ENCODE measurements around the gene DGUOK.
A peak's percentile ranks its signal among the peaks of the same experiment; 100 is the strongest.
"Not testable (repeated sequence)": the region's sequence is repeated elsewhere in the genome, so short reads cannot be mapped to it uniquely, and the experiment has no call there.

DGUOK gene

DNA sequence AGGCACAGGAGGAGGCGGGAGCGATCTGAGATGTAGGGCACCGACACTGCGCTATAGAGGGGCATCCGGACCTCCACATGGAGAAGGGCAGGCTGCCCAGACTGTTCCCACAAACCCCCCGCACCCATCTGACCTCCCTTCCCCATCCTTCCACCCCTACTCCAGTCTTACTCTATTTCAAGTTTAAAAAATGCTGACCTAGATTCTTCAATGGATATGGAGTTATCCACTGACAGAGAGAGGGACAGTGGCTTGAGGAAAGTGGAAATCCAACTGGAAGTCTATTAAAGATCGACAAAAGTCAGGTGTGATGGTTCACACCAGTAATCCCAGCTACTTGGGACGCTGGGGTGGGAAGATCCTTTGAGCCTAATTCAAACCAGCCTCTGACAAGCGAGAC, 5.1 kb upstream of the DGUOK start:
- DNase-seq (ENCODE audit: low spot score), result no peak

DNA sequence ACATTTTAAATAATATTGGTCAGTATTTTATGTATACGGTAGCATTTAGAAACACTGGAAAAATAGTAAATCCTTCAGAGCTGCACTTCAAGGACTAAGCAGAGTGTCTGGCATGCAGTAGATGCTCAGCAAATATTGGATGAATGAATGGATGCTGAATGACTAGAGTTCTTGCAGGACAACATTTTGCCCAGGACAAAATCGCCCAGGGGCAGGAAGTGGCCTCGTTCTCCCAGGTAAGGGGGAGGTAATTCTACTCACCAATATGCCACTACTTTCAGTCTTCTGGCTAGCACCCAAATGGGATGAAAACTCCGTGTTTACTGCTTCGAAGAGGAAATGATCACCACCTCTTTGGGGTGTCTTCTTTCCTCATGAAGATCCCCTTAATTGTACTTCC, 4.0 kb upstream of the DGUOK start:
- no peak for DNase-seq (ENCODE audit: low spot score)

DNA sequence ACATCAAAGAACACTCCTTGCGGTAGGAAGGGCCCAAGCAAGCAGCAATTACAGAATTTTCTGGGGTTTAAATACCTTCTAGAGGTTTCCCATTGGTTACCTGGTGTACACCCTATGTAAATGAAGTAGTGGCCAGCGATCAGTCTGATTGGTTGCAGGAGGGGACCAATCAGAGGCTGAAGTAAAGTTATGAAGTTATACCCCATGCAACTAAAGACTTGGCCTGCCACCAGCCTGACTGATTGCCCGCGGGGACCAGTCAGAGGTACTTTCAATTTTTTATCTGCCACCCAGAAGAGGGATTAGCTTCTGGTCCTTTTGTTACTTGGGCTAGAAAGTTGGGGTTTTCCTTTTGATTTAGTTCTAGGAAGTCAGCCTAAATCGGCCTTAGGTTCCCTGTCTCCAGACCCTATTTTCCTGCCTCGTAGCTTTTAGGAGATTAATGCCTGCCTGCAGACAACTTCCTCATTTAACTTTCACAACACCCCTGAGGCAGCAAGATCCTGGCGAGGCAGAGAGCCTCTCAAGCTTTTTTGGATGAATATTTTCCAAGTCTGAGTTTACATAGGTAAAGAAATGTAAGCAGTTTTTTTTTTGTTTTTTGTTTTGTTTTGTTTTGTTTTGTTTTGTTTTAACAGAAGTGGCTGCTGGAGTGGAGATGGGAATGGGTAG, 1.5 kb upstream of the DGUOK start:
- DNase-seq (ENCODE audit: low spot score), result peak; percentile 50

DNA sequence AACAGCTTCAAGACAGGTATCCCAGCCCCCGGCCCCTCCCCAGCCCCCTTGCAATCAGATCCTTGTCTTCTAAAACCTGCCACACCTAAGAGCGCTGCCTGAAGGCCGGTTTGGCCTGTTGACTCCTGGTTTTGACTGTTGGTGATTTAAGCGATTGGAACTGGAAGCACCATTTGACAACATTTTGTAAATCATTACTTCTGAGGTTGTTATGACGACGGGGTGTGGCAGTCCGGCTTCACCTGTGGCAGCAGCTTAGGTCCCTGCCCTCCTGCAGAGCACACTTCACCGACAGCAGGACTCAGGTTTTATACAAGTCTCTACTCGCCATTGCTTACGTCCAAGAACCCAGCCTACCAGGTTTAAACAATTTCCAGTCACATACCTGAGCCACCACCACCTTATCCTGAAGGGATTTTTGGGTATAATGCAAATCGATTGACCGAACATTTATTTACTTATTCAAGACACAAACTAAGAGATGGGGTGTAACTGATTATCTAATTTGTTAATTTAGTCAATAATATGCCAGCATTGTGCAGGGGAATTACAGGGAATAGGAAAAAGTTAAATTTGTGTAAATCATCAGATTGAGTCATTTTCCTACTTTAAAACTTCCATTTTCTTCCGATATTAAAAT, 707 bp upstream of the DGUOK start:
- peak; percentile 85 for DNase-seq (ENCODE audit: low spot score)

- no peak for DNase-seq (ENCODE audit: low spot score)
Observed at GRCh38 chr2:73927344-73927743, 664 bp downstream of the DGUOK start.

GRCh38 chr2:73928963-73929347, 2.3 kb downstream of the DGUOK start:
- DNase-seq (ENCODE audit: low spot score), result no peak

GRCh38 chr2:73930386-73930785, 3.7 kb downstream of the DGUOK start:
- DNase-seq (ENCODE audit: low spot score), result no peak

GRCh38 chr2:73931531-73932500, 5.1 kb downstream of the DGUOK start:
- DNase-seq (ENCODE audit: low spot score), result no peak

GRCh38 chr2:73933194-73933593, 6.5 kb downstream of the DGUOK start:
- no peak for DNase-seq (ENCODE audit: low spot score)

DNA sequence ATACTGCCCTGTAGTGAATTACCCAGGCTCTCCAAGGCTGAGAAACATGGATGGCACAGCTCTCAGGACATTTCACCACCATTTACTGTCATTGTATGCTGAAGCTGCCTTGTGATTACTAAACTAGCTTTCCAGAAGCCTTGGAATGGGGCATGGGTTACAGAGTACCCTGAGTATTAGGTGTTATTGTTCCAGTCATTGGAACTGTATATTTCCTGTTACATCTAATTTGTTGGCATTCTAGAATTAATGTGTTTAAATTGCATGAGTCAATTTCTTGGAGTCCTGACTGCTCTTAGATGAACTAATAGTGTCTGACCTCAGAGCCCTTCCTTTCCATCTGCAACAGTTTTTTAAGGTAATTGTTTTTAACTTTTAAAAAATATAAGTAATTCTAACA, 9.0 kb downstream of the DGUOK start:
- DNase-seq (ENCODE audit: low spot score), result no peak

DNA sequence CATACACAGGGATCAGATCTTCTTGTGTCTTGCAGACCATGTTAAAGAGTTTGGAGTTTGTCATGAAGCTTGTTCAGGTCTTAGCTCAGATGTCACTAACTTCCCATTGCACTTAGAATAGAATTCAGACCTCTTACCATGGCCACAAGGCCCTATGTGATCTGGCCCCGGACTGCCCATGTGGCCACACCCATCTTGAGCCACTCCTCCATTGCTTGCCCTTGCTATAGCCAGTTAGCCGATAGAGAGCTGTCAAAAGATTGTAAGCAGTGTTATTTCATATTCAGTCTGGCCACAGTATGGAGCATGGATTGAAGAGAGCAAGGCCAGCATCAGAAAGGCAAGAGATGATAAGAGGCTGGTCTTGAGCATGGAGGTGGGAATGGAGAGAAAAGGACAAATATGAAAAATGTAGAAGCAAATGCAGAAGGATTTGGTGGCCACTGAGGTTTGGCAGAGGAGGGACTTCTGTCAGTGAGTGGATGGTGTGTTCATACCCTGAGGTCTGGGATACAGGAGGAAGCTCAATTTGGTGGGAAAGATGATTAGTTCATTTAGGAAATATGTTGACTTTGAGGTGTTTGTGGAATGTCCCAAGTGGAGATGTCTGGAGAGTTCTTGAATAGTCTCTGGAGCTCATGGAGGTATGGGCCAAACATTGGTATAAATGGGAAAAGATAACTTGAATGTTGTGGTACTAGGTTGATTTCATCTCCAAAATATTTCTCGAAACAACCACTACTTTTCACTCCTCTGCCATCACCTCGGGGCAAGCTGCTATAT, 10.6 kb downstream of the DGUOK start:
- no peak for DNase-seq (ENCODE audit: low spot score)

GRCh38 chr2:73937899-73938298, 11.2 kb downstream of the DGUOK start:
- no peak for DNase-seq (ENCODE audit: low spot score)

DNA sequence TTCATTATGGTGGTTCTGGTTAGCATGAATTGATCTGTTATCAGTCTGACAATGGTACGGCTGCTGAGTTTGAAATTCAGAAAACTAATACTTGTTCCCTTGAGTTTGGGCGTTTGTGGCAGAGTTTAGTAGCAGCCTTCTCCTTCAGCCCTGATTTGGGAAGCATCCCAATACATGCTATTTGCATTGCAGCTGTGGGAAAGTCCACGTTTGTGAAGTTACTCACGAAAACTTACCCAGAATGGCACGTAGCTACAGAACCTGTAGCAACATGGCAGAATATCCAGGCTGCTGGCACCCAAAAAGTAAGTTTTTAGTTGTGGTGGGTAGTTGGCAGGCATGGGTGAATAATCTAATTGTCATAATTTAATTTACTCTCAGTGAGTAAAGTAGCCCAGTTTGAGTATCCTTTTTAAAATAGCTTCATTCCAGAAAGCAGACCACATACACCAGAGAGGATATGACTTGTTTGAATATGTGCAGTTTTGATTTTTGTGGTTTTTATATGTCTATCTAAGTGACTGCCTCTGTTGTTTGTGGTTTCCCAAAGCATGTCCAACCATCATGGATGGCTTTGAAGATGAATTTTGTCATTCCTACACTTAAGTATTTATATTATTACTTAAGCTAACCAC, 12.2 kb downstream of the DGUOK start:
- peak; percentile 62 for DNase-seq (ENCODE audit: low spot score)

DNA sequence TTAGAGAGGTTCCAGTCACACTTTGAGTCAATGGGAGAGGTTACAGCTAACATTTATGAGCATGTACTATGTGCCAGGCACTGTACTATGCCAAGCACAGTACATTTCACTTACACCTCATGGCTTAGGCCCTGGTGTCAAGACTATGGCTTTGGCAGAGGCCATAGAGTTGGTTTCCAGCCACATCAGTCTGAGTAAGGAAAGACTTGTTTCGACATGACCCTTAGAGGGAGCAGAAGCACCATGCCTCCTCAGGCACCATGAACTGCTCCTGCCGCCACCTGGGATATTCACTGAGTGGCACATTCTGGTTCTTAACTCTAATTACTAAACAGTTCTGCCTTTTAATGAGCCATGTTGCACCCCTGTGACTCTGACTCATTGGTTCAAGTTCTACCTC, 12.7 kb downstream of the DGUOK start:
- DNase-seq (ENCODE audit: low spot score), result no peak

DNA sequence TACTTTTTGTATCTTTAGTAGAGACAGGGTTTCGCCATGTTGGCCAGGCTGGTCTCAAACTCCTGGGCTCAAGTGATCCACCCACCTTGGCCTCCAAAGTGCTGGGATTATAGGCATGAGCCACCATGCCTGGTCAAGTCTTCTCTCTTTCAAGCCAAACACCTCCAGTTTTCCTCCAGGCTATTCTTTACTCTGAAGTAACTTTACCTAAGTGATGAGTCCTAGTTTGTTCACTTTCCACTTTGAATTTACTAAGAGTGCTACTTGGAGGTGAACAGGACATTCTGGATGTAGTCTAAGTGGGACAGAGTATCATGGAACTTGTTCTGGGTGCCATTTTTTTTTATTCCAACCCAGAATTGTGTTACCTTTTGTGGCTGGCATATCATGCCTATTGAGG, 13.4 kb downstream of the DGUOK start:
- DNase-seq (ENCODE audit: low spot score), result not testable (repeated sequence)

DNA sequence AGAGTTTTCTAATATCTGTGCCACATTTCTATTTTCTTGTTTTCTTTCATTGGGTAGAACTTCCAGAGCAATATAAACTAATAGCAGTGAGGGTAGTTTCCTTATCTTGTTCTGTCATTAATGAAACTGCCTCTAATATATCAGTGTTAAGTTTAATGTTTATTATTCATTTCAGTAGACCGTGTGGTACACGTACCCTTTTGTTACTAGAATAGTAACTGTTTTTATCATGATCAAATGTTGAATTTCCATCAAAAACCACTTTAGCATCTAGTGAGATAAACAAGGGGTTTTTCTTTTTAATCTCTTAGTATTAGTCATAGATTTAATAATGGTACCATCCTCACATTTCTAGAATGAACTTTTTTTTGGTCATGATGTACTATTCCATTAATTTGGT, 16.0 kb downstream of the DGUOK start:
- DNase-seq (ENCODE audit: low spot score), result no peak

- DNase-seq (ENCODE audit: low spot score), result no peak
Observed at GRCh38 chr2:73944714-73945113, 18.0 kb downstream of the DGUOK start.

- no peak for DNase-seq (ENCODE audit: low spot score)
Observed at GRCh38 chr2:73946215-73946614, 19.5 kb downstream of the DGUOK start.

DNA sequence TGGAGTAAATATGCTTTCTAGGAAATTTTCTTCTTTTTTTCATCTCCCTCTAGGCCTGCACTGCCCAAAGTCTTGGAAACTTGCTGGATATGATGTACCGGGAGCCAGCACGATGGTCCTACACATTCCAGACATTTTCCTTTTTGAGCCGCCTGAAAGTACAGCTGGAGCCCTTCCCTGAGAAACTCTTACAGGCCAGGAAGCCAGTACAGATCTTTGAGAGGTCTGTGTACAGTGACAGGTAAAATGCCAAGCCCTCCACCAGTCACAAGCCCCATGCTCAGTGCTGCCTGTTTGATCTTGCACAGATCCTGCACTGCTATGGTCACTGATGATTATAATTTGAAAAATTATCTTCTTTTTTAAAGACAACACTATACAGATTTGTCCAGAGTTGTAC, 20.0 kb downstream of the DGUOK start:
- DNase-seq (ENCODE audit: low spot score), result no peak

DNA sequence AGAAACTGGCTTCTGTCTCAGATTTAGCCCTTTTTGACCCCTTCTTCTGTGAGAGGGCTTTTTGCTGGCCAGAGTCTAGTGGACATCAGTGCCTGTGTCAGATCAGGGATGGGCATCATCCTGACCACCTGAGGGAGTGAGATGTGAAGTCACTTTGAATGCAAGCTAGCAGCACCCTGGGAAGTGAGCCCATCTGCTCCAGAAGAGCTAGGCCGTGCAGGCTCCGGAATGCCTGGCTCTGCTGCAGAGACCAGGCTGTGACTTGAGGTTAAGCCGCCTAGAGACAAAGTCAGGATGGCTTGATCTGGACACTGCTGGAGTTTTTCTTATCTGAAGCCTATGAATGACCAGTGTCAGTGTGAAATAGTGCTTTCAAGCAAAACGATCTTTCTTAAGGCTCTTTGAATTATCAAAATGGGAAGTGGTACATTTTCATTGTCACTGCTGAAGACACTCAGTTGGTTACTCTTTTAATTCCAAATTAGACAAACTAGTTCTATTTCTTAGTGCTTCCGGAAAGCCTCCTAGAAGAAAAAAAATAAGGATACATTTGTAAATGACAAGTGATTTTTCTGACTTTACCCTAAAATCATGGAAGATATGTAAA, 20.8 kb downstream of the DGUOK start:
- DNase-seq (ENCODE audit: low spot score), result no peak

GRCh38 chr2:73949802-73950201, 23.1 kb downstream of the DGUOK start:
- no peak for DNase-seq (ENCODE audit: low spot score)

Measured in SW480 (cell line).